NT2/D1 (cell line): ENCODE measurements around the gene MGAT4A.

Experiments
- SUZ12 ChIP-seq: IDR thresholded peaks from 2 replicates; pipeline ENCODE4 v1.6.1; 2011; ENCODE audit not compliant: insufficient read length, insufficient read depth; ENCODE audit errors: extremely low read depth
- YY1 ChIP-seq: IDR thresholded peaks from 2 replicates; pipeline ENCODE4 v1.6.1; 2011; ENCODE audit not compliant: insufficient read length, insufficient read depth
- ZNF274 ChIP-seq: IDR thresholded peaks from 2 replicates; pipeline ENCODE4 v1.6.1; 2011; ENCODE audit warnings: mild to moderate bottlenecking, low read depth, low read length

DNA sequence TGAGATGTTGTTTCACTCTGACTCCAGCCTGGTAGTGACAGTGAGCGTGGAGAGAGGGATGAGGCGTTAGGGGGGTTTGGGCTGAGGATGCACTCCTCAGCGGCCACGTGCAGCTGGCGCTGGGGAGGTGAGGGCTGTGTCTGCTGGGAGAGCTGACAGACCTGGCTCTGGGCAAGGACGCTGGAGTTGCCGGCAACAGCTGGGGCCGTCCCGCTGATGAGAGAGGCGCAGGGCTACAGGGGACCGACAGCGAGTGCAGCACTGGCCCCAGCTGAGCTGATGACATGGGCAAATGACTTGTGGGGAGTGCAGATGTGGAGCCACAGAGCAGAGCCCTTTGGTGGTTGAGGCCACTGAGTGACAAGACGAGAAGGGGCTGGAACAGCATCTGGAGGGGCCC is 161.0 kb downstream of the MGAT4A start:
- no peak for TF ChIP-seq SUZ12
- no peak for TF ChIP-seq ZNF274
- no peak for TF ChIP-seq YY1
